HepG2 (cell line): ENCODE results near the gene RGS19. TPM values are rescaled to one million over a fixed set of nuclear protein-coding genes. Genes with fewer than 3 reads are reported as not detected.

ENCODE experiments used
- ATAC-seq: fragments of 200-7000 bp; cut with Tn5 transposase; 3 replicates; pipeline ENCODE4 v1.9.1; 2020; ENCODE audit warnings: mild to moderate bottlenecking, moderate library complexity
- BruUV-seq: library from RNA; stranded (reverse); fragments of 400-500 nt; replicated peaks from 2 replicates; lab custom pipeline; 2021; lab: Mats Ljungman, UMichigan
- CTCF ChIA-PET: fragments of 300-600 bp; formaldehyde crosslinking; extraction: SDS; loops from one replicate; lab custom pipeline; 2021; ENCODE audit warnings: low total read pairs, inconsistent platforms, low intra/inter-chr PET ratio; lab: Yijun Ruan, JAX
- POLR2A ChIA-PET: fragments of 350-600 bp; sonication (Branson Sonifier 250); formaldehyde crosslinking; loops from one replicate; lab custom pipeline; 2020; ENCODE audit warnings: antibody characterized with exemption, inconsistent platforms; lab: Yijun Ruan, JAX
- DNase-seq: peaks from one replicate; pipeline ENCODE4 v3.0.0-alpha.2; 2015; ENCODE audit warnings: low spot score
- FAIRE-seq: peaks from 3 replicates; lab custom pipeline; 2011; peaks lifted over from hg19 to GRCh38; lab: Jason Lieb, UNC
- H2AFZ ChIP-seq: one replicate; pipeline ENCODE4 v1.6.1; 2011; ENCODE audit warnings: low read length, inconsistent platforms
- H3K27ac ChIP-seq: fragments of 300-600 bp; 3 replicates; pipeline ENCODE4 v1.8.0; 2011; ENCODE audit warnings: mixed run types, mild to moderate bottlenecking, mixed read lengths, low read length, inconsistent platforms; ENCODE audit not compliant: insufficient read depth; ENCODE audit errors: extremely low read length
- H3K27me3 ChIP-seq, 2 experiments: fragments of 200-600 bp in 1 of 2; 2 replicates in 1 of 2; 3 replicates in 1 of 2; pipeline versions ENCODE4 v1.6.0 to v1.8.0; 2011; ENCODE audit warnings: low read length in 2 of 2, mild to moderate bottlenecking in 2 of 2, moderate library complexity in 2 of 2, inconsistent platforms in 1 of 2; ENCODE audit not compliant: insufficient read depth in 2 of 2, control insufficient read depth in 1 of 2
- H3K36me3 ChIP-seq, 2 experiments: fragments of 200-600 bp in 1 of 2; replicated peaks in 1 of 2; 2 replicates in 1 of 2; 3 replicates in 1 of 2; pipeline versions ENCODE4 v1.5.1 to v1.8.0; 2011; ENCODE audit warnings: low read length in 2 of 2, inconsistent platforms in 1 of 2; ENCODE audit not compliant: insufficient read depth in 2 of 2, control insufficient read depth in 1 of 2
- H3K4me1 ChIP-seq: 2 replicates; pipeline ENCODE4 v1.5.1; 2012; ENCODE audit warnings: low read length, inconsistent platforms; ENCODE audit not compliant: insufficient read depth
- H3K4me2 ChIP-seq: 2 replicates; pipeline ENCODE4 v1.6.0; 2011; ENCODE audit warnings: low read depth, low read length, inconsistent platforms
- H3K4me3 ChIP-seq, 3 experiments: fragments of 200-600 bp in 1 of 3; sonication (generic), shearing (Covaris generic) in 1 of 3; replicated peaks in 1 of 3; 2 replicates each; pipeline ENCODE4 v1.5.1; 2011 to 2016; ENCODE audit warnings: low read length in 3 of 3, inconsistent platforms in 2 of 3, low read depth in 2 of 3, mild to moderate bottlenecking in 2 of 3, control low read depth in 1 of 3, mixed read lengths in 1 of 3; ENCODE audit not compliant: insufficient read depth in 1 of 3
- H3K79me2 ChIP-seq: one replicate; pipeline ENCODE4 v1.6.1; 2011; ENCODE audit warnings: low read length, inconsistent platforms; ENCODE audit not compliant: insufficient read depth
- H3K9ac ChIP-seq: 2 replicates; pipeline ENCODE4 v1.6.0; 2011; ENCODE audit warnings: mild to moderate bottlenecking, low read depth, low read length, inconsistent platforms; ENCODE audit not compliant: insufficient read depth
- H3K9me3 ChIP-seq: 2 replicates; pipeline ENCODE4 v1.5.1; 2012; ENCODE audit warnings: mild to moderate bottlenecking, low read length
- H4K20me1 ChIP-seq: 2 replicates; pipeline ENCODE4 v1.6.0; 2011; ENCODE audit warnings: inconsistent platforms, mild to moderate bottlenecking, low read length, moderate library complexity; ENCODE audit not compliant: insufficient read depth
- ATF7 ChIP-seq, 2 experiments: fragments of 450-650 bp in 1 of 2; sonication (generic) in 1 of 2; formaldehyde crosslinking in 1 of 2; IDR thresholded peaks; 2 replicates each; pipeline versions ENCODE4 v1.4.0 to v1.6.1; 2016 to 2020; ENCODE audit warnings: antibody characterized with exemption in 1 of 2, mild to moderate bottlenecking in 1 of 2, missing genetic modification reagents in 1 of 2
- JUNB ChIP-seq: sonication (generic); formaldehyde crosslinking; IDR thresholded peaks from 2 replicates; pipeline ENCODE4 v1.8.0; 2022; ENCODE audit warnings: missing genetic modification reagents, mild to moderate bottlenecking, borderline replicate concordance
- KAT8 ChIP-seq: IDR thresholded peaks from 2 replicates; pipeline ENCODE4 v1.6.1; 2016; ENCODE audit warnings: missing genetic modification reagents, missing compliant biosample characterization
- MBNL3 ChIP-seq: fragments of 250-450 bp; sonication (Bioruptor Pico); conservative IDR thresholded peaks from 2 replicates; pipeline ENCODE4 v1.8.0; 2022; ENCODE audit warnings: mild to moderate bottlenecking, inconsistent platforms
- SSRP1 ChIP-seq: IDR thresholded peaks from 2 replicates; pipeline ENCODE4 v1.6.1; 2016; ENCODE audit warnings: control low read depth
- U2AF1 ChIP-seq: fragments of 200-400 bp; formaldehyde crosslinking; optimal IDR thresholded peaks from 2 replicates; pipeline ENCODE3; 2017; ENCODE audit warnings: mild to moderate bottlenecking, low read depth, low read length
- ZFYVE20 ChIP-seq: sonication (generic); formaldehyde crosslinking; IDR thresholded peaks from 2 replicates; pipeline ENCODE4 v1.8.0; 2023; ENCODE audit warnings: low read depth, mild to moderate bottlenecking, moderate library complexity, missing genetic modification reagents, borderline replicate concordance
- ZNF749 ChIP-seq: sonication (generic); formaldehyde crosslinking; IDR thresholded peaks from 2 replicates; pipeline ENCODE4 v1.8.0; 2022; ENCODE audit warnings: mild to moderate bottlenecking, missing genetic modification reagents, moderate library complexity, borderline replicate concordance
- ZSCAN29 ChIP-seq: sonication (generic); formaldehyde crosslinking; conservative IDR thresholded peaks from 2 replicates; pipeline ENCODE4 v1.4.0; 2020; ENCODE audit warnings: mild to moderate bottlenecking, missing genetic modification reagents
- ZSCAN30 ChIP-seq: sonication (generic); formaldehyde crosslinking; IDR thresholded peaks from 2 replicates; pipeline ENCODE4 v1.5.0; 2020; ENCODE audit warnings: mild to moderate bottlenecking, missing genetic modification reagents
- WGBS: methylation state at CpG from one replicate; pipeline ENCODE4 v1.1.6; 2017; ENCODE audit warnings: low lambda C conversion rate; 5-methylcytosine and 5-hydroxymethylcytosine counted together
- in situ Hi-C: cut with HindIII; loops from 2 replicates; pipeline ENCODE4 v1.10.0; 2017; ENCODE audit warnings: low pct_unique_long_range_greater_than_20kb; ENCODE audit not compliant: extremely low pct_ligation_motif_present
- intact Hi-C: fragments of 100-400 bp; cut with micrococcal nuclease; formaldehyde crosslinking; loops from one replicate; pipeline ENCODE4 v1.10.0; 2022; ENCODE audit not compliant: unreplicated experiment
- polyA plus RNA-seq, 8 experiments: library from polyadenylated mRNA; depleted of rRNA in 3 of 8; stranded (reverse) in 7 of 8; unstranded in 1 of 8; fragments of >200 nt; fragmentation: Illumina TruSeq in 4 of 8; extraction: Trizol in 4 of 8; gene quantifications; 2 replicates each; pipeline versions ENCODE4 v1.2.1 to v1.2.3, GENCODE V29; 2011 to 2016; ENCODE audit warnings: low read depth in 4 of 8, missing spikeins in 1 of 8, mixed read lengths in 1 of 8; ENCODE audit not compliant: insufficient read depth in 1 of 8
- total RNA-seq, 5 experiments: library from RNA; depleted of rRNA; stranded (reverse); fragments of >200 nt; fragmentation: Illumina TruSeq; extraction: Trizol; gene quantifications; 2 replicates each; pipeline ENCODE4 v1.2.3, GENCODE V29; 2016; ENCODE audit warnings: low read depth in 1 of 5
- TF ChIP-seq, protein P1 (sequence below): sonication (generic); formaldehyde crosslinking; IDR thresholded peaks from 2 replicates; pipeline ENCODE4 v1.4.0; 2020; ENCODE audit warnings: missing genetic modification reagents, low read depth, mild to moderate bottlenecking, borderline replicate concordance
- TF ChIP-seq, protein P2 (sequence below): sonication (generic); formaldehyde crosslinking; IDR thresholded peaks from 2 replicates; pipeline ENCODE4 v1.4.0; 2020; ENCODE audit warnings: mild to moderate bottlenecking, missing genetic modification reagents, borderline replicate concordance
- TF ChIP-seq, protein P3 (sequence below): sonication (generic); formaldehyde crosslinking; IDR thresholded peaks from 2 replicates; pipeline ENCODE4 v1.4.0; 2020; ENCODE audit warnings: missing genetic modification reagents; ENCODE audit errors: not compliant biosample characterization
- TF ChIP-seq, protein P4 (sequence below): sonication (generic); formaldehyde crosslinking; IDR thresholded peaks from 2 replicates; pipeline ENCODE4 v1.8.1; 2023; ENCODE audit warnings: mild to moderate bottlenecking, inconsistent platforms, moderate library complexity, missing genetic modification reagents, borderline replicate concordance
- TF ChIP-seq, protein P5 (sequence below): sonication (generic); formaldehyde crosslinking; IDR thresholded peaks from 2 replicates; pipeline ENCODE4 v1.8.1; 2022; ENCODE audit warnings: mild to moderate bottlenecking, missing genetic modification reagents

RGS19 gene
- total and polyA plus RNA-seq, 2 of the 13 experiments (the other 11 are each of a cell fraction or from before 2014, with no cell fraction given), result 10.7 to 11.9 TPM

DNA sequence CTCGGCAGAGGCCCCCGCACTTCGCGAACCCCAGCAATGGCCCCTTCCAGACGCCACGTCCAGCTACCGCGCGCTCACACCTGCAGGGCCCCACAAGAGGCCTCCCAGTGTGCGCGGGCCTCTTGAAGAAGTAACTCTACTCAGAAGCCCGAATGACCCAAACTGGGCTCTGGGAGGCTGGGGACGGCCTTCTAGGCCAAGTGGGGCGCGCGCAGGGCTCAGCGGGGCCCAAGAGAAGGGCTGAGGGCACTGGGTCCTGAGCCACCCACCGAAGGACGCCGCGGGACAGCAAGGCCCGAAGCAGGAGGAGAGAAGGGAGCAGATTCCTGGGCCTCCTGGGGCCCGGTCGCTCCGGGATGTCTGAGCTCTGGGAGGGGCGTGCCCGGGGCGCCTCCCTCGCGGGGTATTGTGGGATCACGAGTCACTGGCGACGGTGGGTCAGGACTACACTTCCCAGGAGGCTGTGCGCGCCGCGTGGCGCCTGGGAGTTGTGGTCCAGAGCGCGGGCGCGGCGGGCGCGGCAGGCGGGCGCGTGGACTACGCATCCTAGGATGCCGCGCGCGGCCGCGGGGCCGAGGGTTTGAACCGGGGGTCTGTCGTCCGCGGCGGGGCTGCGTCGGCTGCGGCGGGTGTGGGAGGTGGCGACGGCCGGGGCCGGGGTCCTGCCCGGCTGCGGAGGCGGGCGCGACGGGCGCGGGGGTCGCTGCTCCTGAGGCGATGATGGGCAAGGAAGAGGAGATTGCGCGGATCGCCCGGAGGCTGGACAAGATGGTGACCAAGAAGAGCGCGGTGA lies 16.5 kb downstream of the RGS19 start, which contains the start of gene TCEA2 (continued):
- TF ChIP-seq, protein P1, sequence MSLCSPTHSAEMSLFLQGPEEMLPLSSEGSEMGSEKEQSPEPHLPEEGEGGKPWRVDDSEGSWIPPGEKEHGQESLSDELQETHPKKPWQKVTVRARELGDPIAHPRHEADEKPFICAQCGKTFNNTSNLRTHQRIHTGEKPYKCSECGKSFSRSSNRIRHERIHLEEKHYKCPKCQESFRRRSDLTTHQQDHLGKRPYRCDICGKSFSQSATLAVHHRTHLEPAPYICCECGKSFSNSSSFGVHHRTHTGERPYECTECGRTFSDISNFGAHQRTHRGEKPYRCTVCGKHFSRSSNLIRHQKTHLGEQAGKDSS (CRISPR knock-in tag), result no peak; the same call in 1 of the 2 replicates
- TF ChIP-seq KAT8, result peak; percentile 96
- no peak for TF ChIP-seq ATF7 (IDR thresholded peaks at IDR 0.05)
- peak; percentile 15 for TF ChIP-seq ATF7 (CRISPR knock-in tag; IDR thresholded peaks at IDR 0.05)
- TF ChIP-seq, protein P2, sequence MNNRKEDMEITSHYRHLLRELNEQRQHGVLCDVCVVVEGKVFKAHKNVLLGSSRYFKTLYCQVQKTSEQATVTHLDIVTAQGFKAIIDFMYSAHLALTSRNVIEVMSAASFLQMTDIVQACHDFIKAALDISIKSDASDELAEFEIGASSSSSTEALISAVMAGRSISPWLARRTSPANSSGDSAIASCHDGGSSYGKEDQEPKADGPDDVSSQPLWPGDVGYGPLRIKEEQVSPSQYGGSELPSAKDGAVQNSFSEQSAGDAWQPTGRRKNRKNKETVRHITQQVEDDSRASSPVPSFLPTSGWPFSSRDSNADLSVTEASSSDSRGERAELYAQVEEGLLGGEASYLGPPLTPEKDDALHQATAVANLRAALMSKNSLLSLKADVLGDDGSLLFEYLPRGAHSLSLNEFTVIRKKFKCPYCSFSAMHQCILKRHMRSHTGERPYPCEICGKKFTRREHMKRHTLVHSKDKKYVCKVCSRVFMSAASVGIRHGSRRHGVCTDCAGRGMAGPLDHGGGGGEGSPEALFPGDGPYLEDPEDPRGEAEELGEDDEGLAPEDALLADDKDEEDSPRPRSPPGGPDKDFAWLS (CRISPR knock-in tag), result peak; percentile 75; the same call in 1 of the 2 replicates
- TF ChIP-seq, protein P3, sequence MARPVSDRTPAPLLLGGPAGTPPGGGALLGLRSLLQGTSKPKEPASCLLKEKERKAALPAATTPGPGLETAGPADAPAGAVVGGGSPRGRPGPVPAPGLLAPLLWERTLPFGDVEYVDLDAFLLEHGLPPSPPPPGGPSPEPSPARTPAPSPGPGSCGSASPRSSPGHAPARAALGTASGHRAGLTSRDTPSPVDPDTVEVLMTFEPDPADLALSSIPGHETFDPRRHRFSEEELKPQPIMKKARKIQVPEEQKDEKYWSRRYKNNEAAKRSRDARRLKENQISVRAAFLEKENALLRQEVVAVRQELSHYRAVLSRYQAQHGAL (CRISPR knock-in tag), result peak; percentile 11
- no peak for TF ChIP-seq MBNL3 (CRISPR knock-in tag)

DNA sequence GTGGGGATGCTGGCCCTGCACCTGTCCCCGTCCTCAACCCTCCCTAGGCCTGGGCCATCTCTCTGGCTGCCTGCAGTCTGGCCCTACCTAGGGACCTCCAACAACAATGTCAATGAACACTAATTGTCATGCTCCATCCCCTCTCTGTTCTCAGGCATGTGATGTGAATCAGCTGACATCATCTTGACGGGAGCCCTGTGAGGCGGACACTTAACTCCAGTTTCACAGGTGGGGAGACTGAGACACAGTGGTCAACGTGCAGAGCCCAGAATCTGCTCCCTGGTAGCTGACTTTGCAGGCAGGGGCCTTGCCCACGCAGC lies 17.1 kb downstream of the RGS19 start:
- 31% methylated on average over 5 of the region's 5 CpGs for WGBS
- no peaks in the 10 kb centered on the region for H3K36me3 ChIP-seq
- no peaks in the 10 kb centered on the region for H3K79me2 ChIP-seq
- DNase-seq (no peak), ATAC-seq (no peak), FAIRE-seq (peak; percentile 8)
- H3K9me3 ChIP-seq, result no peaks in the 10 kb centered on the region
- H2AFZ ChIP-seq, result no peak overlapping the region
- peak overlapping the region; percentile 82 for H3K9ac ChIP-seq
- ChIA-PET CTCF (interaction anchor here (1.5 kb wide), 1 partner anchor 81 kb away, joined by 4 read pairs; the partner anchor contains the start of gene PRPF6), POLR2A (interaction anchor here (0.9 to 4.6 kb wide), 21 partner anchors 10 to 420 kb away, joined by 3 to 113 read pairs (median 6); partner anchors contain the start of genes C20orf204, LKAAEAR1, OPRL1 and PRPF6)
- BruUV-seq, result TSS peak; percentile 92
- H3K27ac ChIP-seq, result peak overlapping the region; percentile 66
- peak overlapping the region; percentile 82 to 98 (median 90) for H3K4me3 ChIP-seq
- peaks cover 67% of the 10 kb centered on the region for H3K4me1 ChIP-seq
- peaks cover 0 to 3% of the 10 kb centered on the region in 2 experiments; a peak in 2 of 5 replicates for H3K27me3 ChIP-seq
- peaks cover 4% of the 10 kb centered on the region; the same call in 1 of the 2 replicates for H4K20me1 ChIP-seq
- intact Hi-C loops (no loop called here), in situ Hi-C loops (no loop called here)
- peak overlapping the region; percentile 95 for H3K4me2 ChIP-seq
- TF ChIP-seq U2AF1, result peak; percentile 5
- TF ChIP-seq SSRP1 (CRISPR knock-in tag), result peak; percentile 37; the same call in 1 of the 2 replicates
- TF ChIP-seq, protein P4, sequence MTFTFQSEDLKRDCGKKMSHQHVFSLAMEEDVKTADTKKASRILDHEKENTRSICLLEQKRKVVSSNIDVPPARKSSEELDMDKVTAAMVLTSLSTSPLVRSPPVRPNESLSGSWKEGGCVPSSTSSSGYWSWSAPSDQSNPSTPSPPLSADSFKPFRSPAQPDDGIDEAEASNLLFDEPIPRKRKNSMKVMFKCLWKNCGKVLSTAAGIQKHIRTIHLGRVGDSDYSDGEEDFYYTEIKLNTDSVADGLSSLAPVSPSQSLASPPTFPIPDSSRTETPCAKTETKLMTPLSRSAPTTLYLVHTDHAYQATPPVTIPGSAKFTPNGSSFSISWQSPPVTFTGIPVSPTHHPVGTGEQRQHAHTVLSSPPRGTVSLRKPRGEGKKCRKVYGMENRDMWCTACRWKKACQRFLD (CRISPR knock-in tag), result no peak; the same call in 1 of the 2 replicates
- TF ChIP-seq, protein P5, sequence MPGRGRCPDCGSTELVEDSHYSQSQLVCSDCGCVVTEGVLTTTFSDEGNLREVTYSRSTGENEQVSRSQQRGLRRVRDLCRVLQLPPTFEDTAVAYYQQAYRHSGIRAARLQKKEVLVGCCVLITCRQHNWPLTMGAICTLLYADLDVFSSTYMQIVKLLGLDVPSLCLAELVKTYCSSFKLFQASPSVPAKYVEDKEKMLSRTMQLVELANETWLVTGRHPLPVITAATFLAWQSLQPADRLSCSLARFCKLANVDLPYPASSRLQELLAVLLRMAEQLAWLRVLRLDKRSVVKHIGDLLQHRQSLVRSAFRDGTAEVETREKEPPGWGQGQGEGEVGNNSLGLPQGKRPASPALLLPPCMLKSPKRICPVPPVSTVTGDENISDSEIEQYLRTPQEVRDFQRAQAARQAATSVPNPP (CRISPR knock-in tag), result no peak
- TF ChIP-seq ZNF749 (CRISPR knock-in tag), result no peak
- no peak for TF ChIP-seq ZSCAN30 (CRISPR knock-in tag)
- TF ChIP-seq ZSCAN29, result peak; percentile 11; the same call in 1 of the 2 replicates
- no peak for TF ChIP-seq JUNB (CRISPR knock-in tag)
- 0 out of 2 replicates have a peak, but pooled peaks have one; percentile 68 for TF ChIP-seq ZFYVE20 (CRISPR knock-in tag)
